ENCODE data around the gene SOWAHD.

GRCh38 chrX:119784747-119785446 lies 26.5 kb downstream of the SOWAHD start:
- TF ChIP-seq CTCF (IDR thresholded peaks at IDR 0.05; ENCODE audit: insufficient read depth, low read length, poor library complexity, severe bottlenecking), result no peak
- TF ChIP-seq EZH2phosphoT487 (conservative IDR thresholded peaks at IDR 0.05; ENCODE audit: low read length), result no peak
